ENCODE measurements around the gene ULBP1. TPM values are rescaled to one million over a fixed set of nuclear protein-coding genes. Genes with fewer than 3 reads are reported as not detected.
A peak's percentile ranks its signal among the peaks of the same experiment; 100 is the strongest.
"Not testable (repeated sequence)": the region's sequence is repeated elsewhere in the genome, so short reads cannot be mapped to it uniquely, and the experiment has no call there.

The ULBP1 gene
- total RNA-seq, 1 donor from 2014 or later = 0.48 TPM

- Mint-ChIP-seq H3K4me1 (ENCODE audit: unreplicated experiment) (peaks cover 16% of the 10 kb centered on the region), H3K27me3 (peaks cover 100% of the 10 kb centered on the region), H3K9me3 (no peaks in the 10 kb centered on the region), H3K27ac (peak overlapping the region; percentile 98), H3K36me3 (peaks cover 4% of the 10 kb centered on the region), H3K4me3 (peak overlapping the region; percentile 95)
- DNase-seq (ENCODE audit: extremely low spot score, unreplicated experiment) = peak; percentile 67
- TF ChIP-seq, protein P1, sequence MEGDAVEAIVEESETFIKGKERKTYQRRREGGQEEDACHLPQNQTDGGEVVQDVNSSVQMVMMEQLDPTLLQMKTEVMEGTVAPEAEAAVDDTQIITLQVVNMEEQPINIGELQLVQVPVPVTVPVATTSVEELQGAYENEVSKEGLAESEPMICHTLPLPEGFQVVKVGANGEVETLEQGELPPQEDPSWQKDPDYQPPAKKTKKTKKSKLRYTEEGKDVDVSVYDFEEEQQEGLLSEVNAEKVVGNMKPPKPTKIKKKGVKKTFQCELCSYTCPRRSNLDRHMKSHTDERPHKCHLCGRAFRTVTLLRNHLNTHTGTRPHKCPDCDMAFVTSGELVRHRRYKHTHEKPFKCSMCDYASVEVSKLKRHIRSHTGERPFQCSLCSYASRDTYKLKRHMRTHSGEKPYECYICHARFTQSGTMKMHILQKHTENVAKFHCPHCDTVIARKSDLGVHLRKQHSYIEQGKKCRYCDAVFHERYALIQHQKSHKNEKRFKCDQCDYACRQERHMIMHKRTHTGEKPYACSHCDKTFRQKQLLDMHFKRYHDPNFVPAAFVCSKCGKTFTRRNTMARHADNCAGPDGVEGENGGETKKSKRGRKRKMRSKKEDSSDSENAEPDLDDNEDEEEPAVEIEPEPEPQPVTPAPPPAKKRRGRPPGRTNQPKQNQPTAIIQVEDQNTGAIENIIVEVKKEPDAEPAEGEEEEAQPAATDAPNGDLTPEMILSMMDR (conservative IDR thresholded peaks at IDR 0.05) = no peak
Measured at GRCh38 chr6:149964308-149965193, 808 bp downstream of the ULBP1 start.

DNA sequence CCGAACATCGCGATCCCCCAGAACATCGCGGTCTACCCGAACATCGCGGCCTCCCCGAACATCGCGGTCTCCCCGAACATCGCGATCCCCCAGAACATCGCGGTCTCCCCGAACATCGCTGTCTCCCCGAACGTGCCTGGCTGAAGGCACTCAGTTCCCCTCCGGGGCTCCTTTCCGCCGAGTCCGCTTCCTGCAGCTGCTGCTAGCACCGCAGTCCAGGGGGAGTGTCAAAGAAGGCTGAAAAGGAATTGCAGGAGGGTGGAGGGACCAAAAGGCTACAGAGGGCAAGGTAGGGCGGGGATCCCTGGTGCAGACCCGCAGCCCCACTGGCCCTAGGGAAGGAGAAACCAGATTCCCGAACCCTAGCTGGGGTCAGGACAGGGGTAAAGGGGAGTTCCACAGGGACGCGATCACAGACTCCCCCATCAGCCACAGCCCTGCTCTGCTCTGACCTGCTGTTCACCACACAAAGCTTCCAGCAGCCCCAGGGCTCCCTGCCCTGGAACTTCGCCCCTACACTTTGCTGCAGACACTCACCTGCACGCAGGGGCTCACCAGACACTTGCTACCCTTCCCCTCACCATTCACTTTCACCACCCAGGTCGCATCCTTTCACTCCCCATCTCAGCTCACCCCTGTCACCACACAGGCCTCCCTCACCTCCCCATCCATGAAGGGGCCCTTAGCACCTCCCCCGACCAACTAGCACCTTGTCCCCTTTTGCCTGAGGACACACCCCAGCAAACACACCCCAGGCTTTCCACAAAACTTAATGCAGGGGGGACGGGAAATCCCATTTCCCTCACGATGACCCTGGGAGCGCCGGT lies 1.7 kb downstream of the ULBP1 start:
- DNase-seq (ENCODE audit: extremely low spot score, unreplicated experiment) = peak; percentile 65
- no peaks in the 10 kb centered on the region for H3K9me3 Mint-ChIP-seq
- peaks cover 100% of the 10 kb centered on the region for H3K27me3 Mint-ChIP-seq
- H3K36me3 Mint-ChIP-seq = peaks cover 5% of the 10 kb centered on the region
- H3K4me3 Mint-ChIP-seq = peak overlapping the region; percentile 95
- H3K4me1 Mint-ChIP-seq (ENCODE audit: unreplicated experiment) = peaks cover 16% of the 10 kb centered on the region
- H3K27ac Mint-ChIP-seq = peak overlapping the region; percentile 98
- TF ChIP-seq, protein P1 (conservative IDR thresholded peaks at IDR 0.05) = no peak

- peaks cover 16% of the 10 kb centered on the region for H3K4me1 Mint-ChIP-seq (ENCODE audit: unreplicated experiment)
- not testable (repeated sequence) for H3K36me3 Mint-ChIP-seq, H3K9me3 Mint-ChIP-seq
- H3K27me3 Mint-ChIP-seq = peaks cover 100% of the 10 kb centered on the region
- H3K4me3 Mint-ChIP-seq = peak overlapping the region; percentile 95
- peak; percentile 59 for DNase-seq (ENCODE audit: extremely low spot score, unreplicated experiment)
- H3K27ac Mint-ChIP-seq = peak overlapping the region; percentile 98
Measured at GRCh38 chr6:149966319-149966718, 2.6 kb downstream of the ULBP1 start.

- DNase-seq (ENCODE audit: extremely low spot score, unreplicated experiment) = peak; percentile 50
- peaks cover 5% of the 10 kb centered on the region for H3K36me3 Mint-ChIP-seq
- H3K4me1 Mint-ChIP-seq (ENCODE audit: unreplicated experiment) = peaks cover 16% of the 10 kb centered on the region
- no peak overlapping the region for H3K27ac Mint-ChIP-seq
- H3K4me3 Mint-ChIP-seq = no peak overlapping the region
- peaks cover 97% of the 10 kb centered on the region for H3K27me3 Mint-ChIP-seq
- H3K9me3 Mint-ChIP-seq = no peaks in the 10 kb centered on the region
- TF ChIP-seq, protein P1 (conservative IDR thresholded peaks at IDR 0.05) = no peak
Measured at GRCh38 chr6:149967591-149967990, 3.8 kb downstream of the ULBP1 start.

- H3K27me3 Mint-ChIP-seq = peaks cover 97% of the 10 kb centered on the region
- not testable (repeated sequence) for H3K36me3 Mint-ChIP-seq, H3K9me3 Mint-ChIP-seq, H3K4me3 Mint-ChIP-seq, H3K27ac Mint-ChIP-seq
- H3K4me1 Mint-ChIP-seq (ENCODE audit: unreplicated experiment) = peaks cover 16% of the 10 kb centered on the region
- peak; percentile 40 for DNase-seq (ENCODE audit: extremely low spot score, unreplicated experiment)
Measured at GRCh38 chr6:149967999-149968398, 4.3 kb downstream of the ULBP1 start.

- Mint-ChIP-seq H3K27me3 (peaks cover 95% of the 10 kb centered on the region), H3K4me1 (ENCODE audit: unreplicated experiment) (peaks cover 16% of the 10 kb centered on the region)
- not testable (repeated sequence) for H3K36me3 Mint-ChIP-seq, H3K9me3 Mint-ChIP-seq, H3K27ac Mint-ChIP-seq, H3K4me3 Mint-ChIP-seq
- DNase-seq (ENCODE audit: extremely low spot score, unreplicated experiment) = peak; percentile 20
Measured at GRCh38 chr6:149968909-149969308, 5.2 kb downstream of the ULBP1 start.

- DNase-seq (ENCODE audit: extremely low spot score, unreplicated experiment) = peak; percentile 34
- H3K36me3 Mint-ChIP-seq = peaks cover 5% of the 10 kb centered on the region
- peaks cover 11% of the 10 kb centered on the region for H3K4me1 Mint-ChIP-seq (ENCODE audit: unreplicated experiment)
- H3K27ac Mint-ChIP-seq = no peak overlapping the region
- TF ChIP-seq, protein P1 (conservative IDR thresholded peaks at IDR 0.05) = no peak
- H3K4me3 Mint-ChIP-seq = no peak overlapping the region
- H3K27me3 Mint-ChIP-seq = peaks cover 95% of the 10 kb centered on the region
- no peaks in the 10 kb centered on the region for H3K9me3 Mint-ChIP-seq
Measured at GRCh38 chr6:149969635-149970034, 5.9 kb downstream of the ULBP1 start.

DNA sequence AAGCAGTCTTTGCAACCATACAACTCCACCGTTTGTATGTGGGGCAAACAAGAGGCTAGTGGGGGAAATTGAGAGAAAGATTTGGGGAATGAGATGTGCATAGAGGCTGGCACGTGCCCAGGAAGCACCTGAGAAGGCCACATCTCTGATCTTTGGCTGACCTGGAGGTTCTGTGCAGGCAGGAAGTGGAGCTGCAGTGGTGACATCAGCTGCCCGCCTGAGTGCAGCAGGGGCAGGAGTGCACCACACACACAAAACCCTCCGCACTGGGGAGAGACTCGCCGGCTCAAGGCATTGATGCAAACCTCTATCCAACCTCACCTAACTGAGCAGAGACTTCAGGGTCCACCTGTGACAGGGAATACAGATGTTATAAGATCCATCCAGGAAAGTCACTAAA lies 10.7 kb downstream of the ULBP1 start:
- peaks cover 94% of the 10 kb centered on the region for H3K27me3 Mint-ChIP-seq
- H3K9me3 Mint-ChIP-seq; H3K4me1 Mint-ChIP-seq (ENCODE audit: unreplicated experiment); DNase-seq (ENCODE audit: extremely low spot score, unreplicated experiment); H3K27ac Mint-ChIP-seq; H3K36me3 Mint-ChIP-seq; H3K4me3 Mint-ChIP-seq: not testable (repeated sequence)
